Measurements from ENCODE around the gene ZNF738.

DNA sequence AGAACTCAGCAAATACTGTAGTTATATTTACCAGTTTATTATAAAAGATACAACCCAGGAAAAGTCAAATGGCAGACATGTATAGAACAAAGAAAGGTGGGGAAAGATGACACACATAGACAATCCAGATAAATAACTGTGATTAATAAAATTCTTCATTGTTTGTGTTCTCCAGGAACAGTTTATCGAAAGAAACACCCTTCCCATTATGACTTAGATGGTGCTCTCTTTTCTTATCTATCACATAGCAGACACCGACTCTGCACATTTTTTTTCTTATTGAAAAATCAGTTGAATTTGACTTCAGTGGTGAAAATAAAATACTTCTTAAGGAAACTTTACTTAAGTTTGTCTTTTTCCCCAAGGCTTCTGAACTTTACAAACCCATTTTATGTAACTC lies 35.8 kb upstream of the ZNF738 start:
- TF ChIP-seq, protein P1, sequence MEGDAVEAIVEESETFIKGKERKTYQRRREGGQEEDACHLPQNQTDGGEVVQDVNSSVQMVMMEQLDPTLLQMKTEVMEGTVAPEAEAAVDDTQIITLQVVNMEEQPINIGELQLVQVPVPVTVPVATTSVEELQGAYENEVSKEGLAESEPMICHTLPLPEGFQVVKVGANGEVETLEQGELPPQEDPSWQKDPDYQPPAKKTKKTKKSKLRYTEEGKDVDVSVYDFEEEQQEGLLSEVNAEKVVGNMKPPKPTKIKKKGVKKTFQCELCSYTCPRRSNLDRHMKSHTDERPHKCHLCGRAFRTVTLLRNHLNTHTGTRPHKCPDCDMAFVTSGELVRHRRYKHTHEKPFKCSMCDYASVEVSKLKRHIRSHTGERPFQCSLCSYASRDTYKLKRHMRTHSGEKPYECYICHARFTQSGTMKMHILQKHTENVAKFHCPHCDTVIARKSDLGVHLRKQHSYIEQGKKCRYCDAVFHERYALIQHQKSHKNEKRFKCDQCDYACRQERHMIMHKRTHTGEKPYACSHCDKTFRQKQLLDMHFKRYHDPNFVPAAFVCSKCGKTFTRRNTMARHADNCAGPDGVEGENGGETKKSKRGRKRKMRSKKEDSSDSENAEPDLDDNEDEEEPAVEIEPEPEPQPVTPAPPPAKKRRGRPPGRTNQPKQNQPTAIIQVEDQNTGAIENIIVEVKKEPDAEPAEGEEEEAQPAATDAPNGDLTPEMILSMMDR (IDR thresholded peaks at IDR 0.05), result no peak
- no peak for TF ChIP-seq POLR2A (IDR thresholded peaks at IDR 0.05)
